Lower leg skin (tissue), 3 donors: ENCODE measurements around the gene DMD.

Source experiments
- POLR2A ChIP-seq, 2 donors: fragments of 450-650 bp; IDR thresholded peaks; one replicate each; pipeline ENCODE4 v1.6.1; 2016 to 2017; ENCODE audit warnings: antibody characterized with exemption in 2 of 2, mild to moderate bottlenecking in 1 of 2, moderate library complexity in 1 of 2
- TF ChIP-seq, protein P1 (sequence below), 3 donors: fragments of 450-650 bp; IDR thresholded peaks; one replicate each; pipeline ENCODE4 v1.5.1; 2016; ENCODE audit warnings: antibody characterized with exemption in 3 of 3, mild to moderate bottlenecking in 3 of 3, moderate library complexity in 2 of 3

DNA sequence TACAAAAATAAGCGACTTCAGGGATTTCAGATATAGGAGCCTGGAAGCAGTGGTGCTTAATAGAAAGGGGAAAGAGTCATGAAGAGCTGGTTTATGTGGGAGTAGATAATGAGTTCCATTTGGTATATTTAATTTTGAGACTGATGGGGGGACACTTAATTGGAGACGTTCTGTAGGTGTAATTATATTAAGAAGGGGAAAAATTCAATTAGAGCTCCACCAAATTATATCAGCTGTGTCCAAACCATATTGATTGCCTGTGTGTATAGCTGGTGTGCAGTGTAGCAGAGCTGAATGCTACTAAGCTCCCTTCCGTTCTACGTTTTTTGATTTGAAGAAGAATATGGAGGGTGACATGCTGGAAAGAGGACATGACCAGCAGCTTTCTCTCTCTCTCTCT, 282.3 kb downstream of the DMD start:
- TF ChIP-seq, protein P1, sequence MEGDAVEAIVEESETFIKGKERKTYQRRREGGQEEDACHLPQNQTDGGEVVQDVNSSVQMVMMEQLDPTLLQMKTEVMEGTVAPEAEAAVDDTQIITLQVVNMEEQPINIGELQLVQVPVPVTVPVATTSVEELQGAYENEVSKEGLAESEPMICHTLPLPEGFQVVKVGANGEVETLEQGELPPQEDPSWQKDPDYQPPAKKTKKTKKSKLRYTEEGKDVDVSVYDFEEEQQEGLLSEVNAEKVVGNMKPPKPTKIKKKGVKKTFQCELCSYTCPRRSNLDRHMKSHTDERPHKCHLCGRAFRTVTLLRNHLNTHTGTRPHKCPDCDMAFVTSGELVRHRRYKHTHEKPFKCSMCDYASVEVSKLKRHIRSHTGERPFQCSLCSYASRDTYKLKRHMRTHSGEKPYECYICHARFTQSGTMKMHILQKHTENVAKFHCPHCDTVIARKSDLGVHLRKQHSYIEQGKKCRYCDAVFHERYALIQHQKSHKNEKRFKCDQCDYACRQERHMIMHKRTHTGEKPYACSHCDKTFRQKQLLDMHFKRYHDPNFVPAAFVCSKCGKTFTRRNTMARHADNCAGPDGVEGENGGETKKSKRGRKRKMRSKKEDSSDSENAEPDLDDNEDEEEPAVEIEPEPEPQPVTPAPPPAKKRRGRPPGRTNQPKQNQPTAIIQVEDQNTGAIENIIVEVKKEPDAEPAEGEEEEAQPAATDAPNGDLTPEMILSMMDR (IDR thresholded peaks at IDR 0.05): no peak
- TF ChIP-seq POLR2A (IDR thresholded peaks at IDR 0.05): no peak
